Measurements from ENCODE around the gene SRP9.
"Not testable (repeated sequence)": the region's sequence is repeated elsewhere in the genome, so short reads cannot be mapped to it uniquely, and the experiment has no call there.

SRP9 gene

DNA sequence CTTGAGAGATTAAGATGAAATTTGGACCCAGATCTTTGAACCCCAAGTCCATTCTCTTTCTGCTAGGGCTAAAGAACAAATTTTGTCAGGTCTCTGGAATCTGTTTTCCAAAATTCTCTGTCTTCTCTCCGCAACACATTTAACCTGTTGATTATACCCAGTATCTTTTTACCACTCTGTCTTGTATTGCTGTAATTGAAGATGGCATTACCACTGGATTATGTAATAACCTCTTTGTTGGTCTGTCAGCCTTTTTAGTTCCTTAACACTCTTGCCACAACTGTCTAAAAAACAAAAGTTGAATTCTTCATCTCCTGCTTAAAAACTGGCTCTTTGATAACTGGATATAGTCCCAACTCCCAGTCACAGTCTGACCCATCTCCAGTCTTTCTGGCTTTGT is 3.0 kb downstream of the SRP9 start:
- Histone ChIP-seq H4K20me1 (ENCODE audit: insufficient read depth, low read length, poor library complexity, severe bottlenecking) (peaks cover 64% of the 10 kb centered on the region), H3K9me3 (ENCODE audit: insufficient read depth, low read depth, low read length) (no peaks in the 10 kb centered on the region), H3K9me2 (replicated peaks; ENCODE audit: low read depth, low read length) (no peaks in the 10 kb centered on the region), H3K4me3 (ENCODE audit: low read length, poor library complexity, severe bottlenecking) (peak overlapping the region; percentile 89), H3F3A (ENCODE audit: low read depth) (peaks cover 2% of the 10 kb centered on the region; the same call in 1 of the 2 replicates), H3K79me2 (ENCODE audit: insufficient read depth, low read length) (peaks cover 96% of the 10 kb centered on the region), H3K36me3 (ENCODE audit: insufficient read depth, low read length) (peaks cover 23% of the 10 kb centered on the region; the same call in 1 of the 2 replicates), H3K27me3 (ENCODE audit: insufficient read depth, low read length, poor library complexity, severe bottlenecking) (no peaks in the 10 kb centered on the region), H2AFZ (ENCODE audit: low read length) (no peak overlapping the region), H3K9ac (ENCODE audit: low read depth, low read length, poor library complexity, severe bottlenecking) (no peak overlapping the region), H3K4me2 (ENCODE audit: low read depth, low read length, poor library complexity, severe bottlenecking) (peak overlapping the region; percentile 73), H3K4me1 (ENCODE audit: insufficient read depth, low read length, poor library complexity, severe bottlenecking) (peaks cover 46% of the 10 kb centered on the region)
- TF ChIP-seq, protein P1, sequence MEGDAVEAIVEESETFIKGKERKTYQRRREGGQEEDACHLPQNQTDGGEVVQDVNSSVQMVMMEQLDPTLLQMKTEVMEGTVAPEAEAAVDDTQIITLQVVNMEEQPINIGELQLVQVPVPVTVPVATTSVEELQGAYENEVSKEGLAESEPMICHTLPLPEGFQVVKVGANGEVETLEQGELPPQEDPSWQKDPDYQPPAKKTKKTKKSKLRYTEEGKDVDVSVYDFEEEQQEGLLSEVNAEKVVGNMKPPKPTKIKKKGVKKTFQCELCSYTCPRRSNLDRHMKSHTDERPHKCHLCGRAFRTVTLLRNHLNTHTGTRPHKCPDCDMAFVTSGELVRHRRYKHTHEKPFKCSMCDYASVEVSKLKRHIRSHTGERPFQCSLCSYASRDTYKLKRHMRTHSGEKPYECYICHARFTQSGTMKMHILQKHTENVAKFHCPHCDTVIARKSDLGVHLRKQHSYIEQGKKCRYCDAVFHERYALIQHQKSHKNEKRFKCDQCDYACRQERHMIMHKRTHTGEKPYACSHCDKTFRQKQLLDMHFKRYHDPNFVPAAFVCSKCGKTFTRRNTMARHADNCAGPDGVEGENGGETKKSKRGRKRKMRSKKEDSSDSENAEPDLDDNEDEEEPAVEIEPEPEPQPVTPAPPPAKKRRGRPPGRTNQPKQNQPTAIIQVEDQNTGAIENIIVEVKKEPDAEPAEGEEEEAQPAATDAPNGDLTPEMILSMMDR (conservative IDR thresholded peaks at IDR 0.05; ENCODE audit: low read length): no peak

DNA sequence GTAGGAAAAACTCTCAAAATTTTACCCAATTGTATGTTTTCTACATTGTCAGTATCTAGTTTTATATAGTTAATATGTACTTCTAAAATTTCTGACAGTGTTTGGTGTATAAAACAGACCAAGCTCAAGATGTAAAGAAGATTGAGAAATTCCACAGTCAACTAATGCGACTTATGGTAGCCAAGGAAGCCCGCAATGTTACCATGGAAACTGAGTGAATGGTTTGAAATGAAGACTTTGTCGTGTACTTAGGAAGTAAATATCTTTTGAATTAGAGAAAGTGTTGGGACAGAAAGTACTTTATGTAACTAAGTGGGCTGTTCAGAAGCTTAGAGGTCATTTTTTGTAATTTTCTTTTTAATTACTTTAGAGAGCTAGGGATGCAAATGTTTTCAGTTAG is 11.5 kb downstream of the SRP9 start:
- not testable (repeated sequence) for H3K9ac ChIP-seq (ENCODE audit: low read depth, low read length, poor library complexity, severe bottlenecking); H3F3A ChIP-seq (ENCODE audit: low read depth); H3K4me1 ChIP-seq (ENCODE audit: insufficient read depth, low read length, poor library complexity, severe bottlenecking); H3K4me3 ChIP-seq (ENCODE audit: low read length, poor library complexity, severe bottlenecking); H2AFZ ChIP-seq (ENCODE audit: low read length); H3K9me3 ChIP-seq (ENCODE audit: insufficient read depth, low read depth, low read length); H3K4me2 ChIP-seq (ENCODE audit: low read depth, low read length, poor library complexity, severe bottlenecking); H3K27me3 ChIP-seq (ENCODE audit: insufficient read depth, low read length, poor library complexity, severe bottlenecking); H3K9me2 ChIP-seq (replicated peaks; ENCODE audit: low read depth, low read length)
- peaks cover 39% of the 10 kb centered on the region for H4K20me1 ChIP-seq (ENCODE audit: insufficient read depth, low read length, poor library complexity, severe bottlenecking)
- peaks cover 61% of the 10 kb centered on the region for H3K79me2 ChIP-seq (ENCODE audit: insufficient read depth, low read length)
- peaks cover 86% of the 10 kb centered on the region for H3K36me3 ChIP-seq (ENCODE audit: insufficient read depth, low read length)

DNA sequence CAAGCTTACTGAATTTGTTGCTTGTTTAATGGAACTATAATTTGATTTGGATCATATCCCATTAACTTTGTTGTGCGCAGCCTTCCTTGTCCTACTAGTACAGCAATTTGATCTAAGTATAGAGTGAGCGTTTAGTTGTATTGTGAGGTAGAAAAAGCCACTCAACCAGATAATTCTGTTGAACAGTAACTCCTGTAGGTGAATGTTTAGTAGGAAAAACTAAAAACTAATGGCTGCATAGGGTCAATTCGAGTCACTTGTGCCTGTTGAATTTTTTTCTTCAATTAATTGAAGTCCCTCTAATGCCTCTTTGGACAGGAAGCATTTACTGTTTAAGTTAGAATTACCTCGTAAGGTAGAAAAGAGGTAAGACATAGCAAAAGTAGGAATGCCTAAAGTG is 17.3 kb downstream of the SRP9 start:
- H3K36me3 ChIP-seq (ENCODE audit: insufficient read depth, low read length): peaks cover 44% of the 10 kb centered on the region
- no peak overlapping the region for H3K9ac ChIP-seq (ENCODE audit: low read depth, low read length, poor library complexity, severe bottlenecking)
- H3K9me2 ChIP-seq (replicated peaks; ENCODE audit: low read depth, low read length): no peaks in the 10 kb centered on the region
- H3K4me3 ChIP-seq (ENCODE audit: low read length, poor library complexity, severe bottlenecking): no peak overlapping the region
- 0 out of 2 replicates have a peak, but pooled peaks cover 7% of the 10 kb centered on the region for H3K79me2 ChIP-seq (ENCODE audit: insufficient read depth, low read length)
- H3K27me3 ChIP-seq (ENCODE audit: insufficient read depth, low read length, poor library complexity, severe bottlenecking): no peaks in the 10 kb centered on the region
- TF ChIP-seq EZH2phosphoT487 (IDR thresholded peaks at IDR 0.05; ENCODE audit: borderline replicate concordance): no peak
- TF ChIP-seq, protein P1 (conservative IDR thresholded peaks at IDR 0.05; ENCODE audit: low read length): no peak
- no peak overlapping the region for H3K4me2 ChIP-seq (ENCODE audit: low read depth, low read length, poor library complexity, severe bottlenecking)
- H4K20me1 ChIP-seq (ENCODE audit: insufficient read depth, low read length, poor library complexity, severe bottlenecking): no peaks in the 10 kb centered on the region
- H2AFZ ChIP-seq (ENCODE audit: low read length): no peak overlapping the region
- H3K9me3 ChIP-seq (ENCODE audit: insufficient read depth, low read depth, low read length): peaks cover 4% of the 10 kb centered on the region; the same call in 1 of the 2 replicates
- H3K4me1 ChIP-seq (ENCODE audit: insufficient read depth, low read length, poor library complexity, severe bottlenecking): no peaks in the 10 kb centered on the region
- peaks cover 2% of the 10 kb centered on the region; the same call in 1 of the 2 replicates for H3F3A ChIP-seq (ENCODE audit: low read depth)

DNA sequence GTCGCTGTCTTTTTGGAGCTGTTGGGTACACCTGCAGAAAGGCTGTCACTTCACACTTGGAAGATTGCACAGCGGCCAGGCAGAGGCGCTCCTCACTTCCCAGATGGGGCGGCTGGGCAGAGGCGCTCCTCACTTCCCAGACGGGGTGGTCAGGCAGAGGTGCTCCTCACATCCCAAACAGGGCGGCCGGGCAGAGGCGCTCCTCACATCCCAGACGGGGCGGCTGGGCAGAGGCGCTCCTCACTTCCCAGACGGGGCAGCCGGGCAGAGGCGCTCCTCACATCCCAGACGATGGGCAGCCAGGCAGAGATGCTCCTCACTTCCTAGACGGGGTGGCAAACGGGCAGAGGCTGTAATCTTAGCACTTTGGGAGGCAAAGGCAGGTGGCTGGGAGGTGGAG is 18.5 kb downstream of the SRP9 start:
- H3K36me3 ChIP-seq (ENCODE audit: insufficient read depth, low read length): peaks cover 32% of the 10 kb centered on the region; the same call in 1 of the 2 replicates
- H3F3A ChIP-seq (ENCODE audit: low read depth); H3K4me2 ChIP-seq (ENCODE audit: low read depth, low read length, poor library complexity, severe bottlenecking); H3K4me1 ChIP-seq (ENCODE audit: insufficient read depth, low read length, poor library complexity, severe bottlenecking); H3K27me3 ChIP-seq (ENCODE audit: insufficient read depth, low read length, poor library complexity, severe bottlenecking); H3K9ac ChIP-seq (ENCODE audit: low read depth, low read length, poor library complexity, severe bottlenecking); H3K9me2 ChIP-seq (replicated peaks; ENCODE audit: low read depth, low read length); H4K20me1 ChIP-seq (ENCODE audit: insufficient read depth, low read length, poor library complexity, severe bottlenecking); H2AFZ ChIP-seq (ENCODE audit: low read length); H3K9me3 ChIP-seq (ENCODE audit: insufficient read depth, low read depth, low read length); H3K79me2 ChIP-seq (ENCODE audit: insufficient read depth, low read length); H3K4me3 ChIP-seq (ENCODE audit: low read length, poor library complexity, severe bottlenecking): not testable (repeated sequence)

DNA sequence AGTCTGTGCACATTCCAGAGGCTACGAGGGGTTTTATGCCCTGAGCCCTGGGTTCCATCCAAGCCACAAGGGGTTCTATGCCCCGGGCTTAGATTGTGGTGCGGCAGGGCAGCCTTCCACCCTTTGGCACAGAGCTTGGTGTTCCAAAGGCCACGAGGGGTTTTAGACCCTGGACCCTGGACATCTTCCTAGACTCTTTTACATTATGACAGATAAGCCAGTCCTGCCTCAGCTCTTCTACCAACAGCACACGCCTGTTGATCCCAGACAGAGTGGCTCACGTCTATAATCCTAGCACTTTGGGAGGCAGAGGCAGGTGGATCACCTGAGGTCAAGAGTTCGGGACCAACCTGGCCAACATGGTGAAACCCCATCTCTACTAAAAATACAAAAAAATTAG is 23.5 kb downstream of the SRP9 start:
- H3K4me3 ChIP-seq (ENCODE audit: low read length, poor library complexity, severe bottlenecking); H3K79me2 ChIP-seq (ENCODE audit: insufficient read depth, low read length); H3F3A ChIP-seq (ENCODE audit: low read depth); H2AFZ ChIP-seq (ENCODE audit: low read length); H4K20me1 ChIP-seq (ENCODE audit: insufficient read depth, low read length, poor library complexity, severe bottlenecking); H3K4me1 ChIP-seq (ENCODE audit: insufficient read depth, low read length, poor library complexity, severe bottlenecking); H3K4me2 ChIP-seq (ENCODE audit: low read depth, low read length, poor library complexity, severe bottlenecking); H3K9me2 ChIP-seq (replicated peaks; ENCODE audit: low read depth, low read length); H3K27me3 ChIP-seq (ENCODE audit: insufficient read depth, low read length, poor library complexity, severe bottlenecking); H3K36me3 ChIP-seq (ENCODE audit: insufficient read depth, low read length); H3K9me3 ChIP-seq (ENCODE audit: insufficient read depth, low read depth, low read length); H3K9ac ChIP-seq (ENCODE audit: low read depth, low read length, poor library complexity, severe bottlenecking): not testable (repeated sequence)
